Osteocyte (in vitro differentiated cells): ENCODE data around the gene ABRAXAS1. TPM values are rescaled to one million over a fixed set of nuclear protein-coding genes. Genes with fewer than 3 reads are reported as not detected.

ENCODE experiments used
- DNase-seq: peaks from one replicate; pipeline ENCODE4 v3.0.0; 2021; ENCODE audit warnings: mixed read lengths; ENCODE audit not compliant: unreplicated experiment; ENCODE audit errors: extremely low spot score
- H3K27ac Mint-ChIP-seq: one replicate; pipeline ENCODE4 v1.8.0; 2021; ENCODE audit warnings: mild to moderate bottlenecking, mixed read lengths; ENCODE audit not compliant: unreplicated experiment
- H3K27me3 Mint-ChIP-seq: one replicate; pipeline ENCODE4 v1.8.0; 2021; ENCODE audit warnings: mixed read lengths; ENCODE audit not compliant: unreplicated experiment
- H3K36me3 Mint-ChIP-seq: one replicate; pipeline ENCODE4 v1.8.0; 2021; ENCODE audit warnings: mixed read lengths; ENCODE audit not compliant: unreplicated experiment
- H3K4me1 Mint-ChIP-seq: one replicate; pipeline ENCODE4 v1.8.0; 2021; ENCODE audit warnings: mixed read lengths; ENCODE audit not compliant: unreplicated experiment
- H3K4me3 Mint-ChIP-seq: one replicate; pipeline ENCODE4 v1.8.0; 2021; ENCODE audit warnings: mild to moderate bottlenecking, moderate library complexity, mixed read lengths; ENCODE audit not compliant: unreplicated experiment
- H3K9me3 Mint-ChIP-seq: one replicate; pipeline ENCODE4 v1.8.0; 2021; ENCODE audit warnings: mixed read lengths; ENCODE audit not compliant: unreplicated experiment
- total RNA-seq: library from RNA; stranded (reverse); gene quantifications from 2 replicates; pipeline ENCODE4 v1.2.1, GENCODE V29; 2021
- TF ChIP-seq, protein P1 (sequence below): fragments of 200-600 bp; sonication (generic); IDR thresholded peaks from 2 replicates; pipeline ENCODE4 v1.5.0; 2021; ENCODE audit warnings: antibody characterized with exemption, mild to moderate bottlenecking, moderate library complexity

Gene ABRAXAS1
- total RNA-seq, 1 donor from 2014 or later, result 18.4 TPM

DNA sequence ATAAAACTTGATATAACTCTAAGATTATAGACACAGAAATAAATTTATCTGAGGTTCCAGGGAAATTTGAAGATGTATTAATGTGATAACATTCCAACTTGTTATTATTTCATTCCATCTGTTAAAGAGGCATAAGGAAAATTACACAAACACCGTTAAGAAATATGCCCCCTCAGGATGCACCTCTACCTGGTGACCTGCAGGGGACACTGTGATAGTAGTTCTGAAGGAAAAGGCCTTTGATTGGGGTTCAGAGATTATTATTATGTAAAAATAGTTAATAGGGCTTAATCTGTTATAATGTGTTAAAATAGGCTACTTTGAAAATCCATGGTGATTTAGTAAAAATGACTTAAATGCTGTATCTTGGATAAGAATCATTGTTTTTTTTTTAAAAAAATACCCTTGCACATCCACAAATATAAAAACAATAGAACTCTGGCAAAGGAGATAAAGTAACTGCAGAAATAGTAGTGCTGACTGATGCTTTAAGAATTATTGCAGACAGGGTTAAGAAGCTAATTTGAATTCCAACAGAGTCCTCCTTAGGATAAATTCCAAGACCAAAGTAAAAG lies 6.1 kb upstream of the ABRAXAS1 start:
- Mint-ChIP-seq H3K4me1 (no peaks in the 10 kb centered on the region), H3K4me3 (no peak overlapping the region), H3K27ac (no peak overlapping the region), H3K9me3 (no peaks in the 10 kb centered on the region), H3K36me3 (no peaks in the 10 kb centered on the region), H3K27me3 (peaks cover 5% of the 10 kb centered on the region)
- no peak for DNase-seq
- TF ChIP-seq, protein P1, sequence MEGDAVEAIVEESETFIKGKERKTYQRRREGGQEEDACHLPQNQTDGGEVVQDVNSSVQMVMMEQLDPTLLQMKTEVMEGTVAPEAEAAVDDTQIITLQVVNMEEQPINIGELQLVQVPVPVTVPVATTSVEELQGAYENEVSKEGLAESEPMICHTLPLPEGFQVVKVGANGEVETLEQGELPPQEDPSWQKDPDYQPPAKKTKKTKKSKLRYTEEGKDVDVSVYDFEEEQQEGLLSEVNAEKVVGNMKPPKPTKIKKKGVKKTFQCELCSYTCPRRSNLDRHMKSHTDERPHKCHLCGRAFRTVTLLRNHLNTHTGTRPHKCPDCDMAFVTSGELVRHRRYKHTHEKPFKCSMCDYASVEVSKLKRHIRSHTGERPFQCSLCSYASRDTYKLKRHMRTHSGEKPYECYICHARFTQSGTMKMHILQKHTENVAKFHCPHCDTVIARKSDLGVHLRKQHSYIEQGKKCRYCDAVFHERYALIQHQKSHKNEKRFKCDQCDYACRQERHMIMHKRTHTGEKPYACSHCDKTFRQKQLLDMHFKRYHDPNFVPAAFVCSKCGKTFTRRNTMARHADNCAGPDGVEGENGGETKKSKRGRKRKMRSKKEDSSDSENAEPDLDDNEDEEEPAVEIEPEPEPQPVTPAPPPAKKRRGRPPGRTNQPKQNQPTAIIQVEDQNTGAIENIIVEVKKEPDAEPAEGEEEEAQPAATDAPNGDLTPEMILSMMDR, result peak; percentile 69

DNA sequence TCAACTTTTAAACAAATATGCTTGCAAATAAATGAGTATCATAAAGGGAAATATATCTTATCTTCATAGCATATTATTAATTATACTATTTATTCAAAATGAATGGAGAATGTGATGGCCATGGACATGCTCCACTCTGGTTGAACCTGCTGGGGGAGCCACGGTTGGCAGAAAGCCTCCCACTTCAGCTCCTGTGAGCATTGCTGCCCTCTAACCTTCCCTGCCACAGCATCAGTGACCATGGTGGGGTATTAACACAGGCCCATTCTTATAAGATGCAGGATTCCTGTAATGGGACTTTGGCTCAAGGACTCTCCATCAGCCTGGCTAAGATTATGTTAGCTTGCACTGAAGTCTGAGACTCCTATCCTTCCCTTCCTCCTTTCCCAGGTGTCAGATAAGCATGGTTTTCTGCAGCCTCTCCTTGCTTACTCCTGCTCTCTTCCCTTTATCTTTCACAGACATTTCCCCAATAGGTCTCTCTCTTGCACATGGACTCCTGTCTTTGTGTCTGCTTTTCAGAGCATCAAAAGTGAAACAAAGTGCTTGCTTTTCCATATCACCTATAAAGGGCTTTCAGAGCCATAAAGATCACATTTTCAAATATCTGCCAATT lies 4.9 kb upstream of the ABRAXAS1 start:
- Mint-ChIP-seq H3K36me3 (no peaks in the 10 kb centered on the region), H3K9me3 (no peaks in the 10 kb centered on the region), H3K27me3 (peaks cover 5% of the 10 kb centered on the region), H3K27ac (no peak overlapping the region), H3K4me1 (peaks cover 4% of the 10 kb centered on the region), H3K4me3 (no peak overlapping the region)
- TF ChIP-seq, protein P1, result no peak
- no peak for DNase-seq

DNA sequence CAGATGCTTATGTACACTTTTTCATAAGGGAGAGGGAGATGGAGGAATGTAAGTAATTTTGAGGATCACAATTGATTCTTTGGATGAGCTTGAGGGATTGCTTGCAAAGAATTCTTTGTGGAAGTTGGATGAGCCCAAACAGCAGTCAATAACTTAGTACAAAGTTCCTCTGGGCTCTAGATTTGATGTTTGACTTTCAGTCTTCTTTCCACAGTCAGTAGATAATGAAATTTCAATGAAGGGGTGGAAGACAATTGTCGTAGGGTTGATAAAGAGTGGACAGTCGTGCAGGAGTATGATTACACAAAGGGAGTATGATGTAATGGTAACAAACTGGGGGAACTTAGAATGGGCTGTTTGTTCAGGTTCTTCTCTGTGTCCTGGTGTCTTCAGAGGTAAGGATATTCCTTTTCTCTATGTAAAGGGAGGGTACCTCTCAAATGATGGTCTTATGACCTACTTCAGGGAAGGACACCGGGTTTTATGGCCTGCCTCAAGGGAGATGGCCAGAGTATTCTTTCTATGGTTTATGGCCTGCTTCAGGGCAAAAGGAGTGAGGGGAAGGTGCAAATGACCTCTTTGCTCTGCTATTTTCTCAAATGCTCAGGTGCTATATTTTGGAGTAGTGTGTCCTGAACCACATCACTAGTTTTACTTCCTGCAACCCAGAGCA lies 1.7 kb upstream of the ABRAXAS1 start:
- TF ChIP-seq, protein P1, result no peak
- Mint-ChIP-seq H3K4me3 (no peak overlapping the region), H3K36me3 (no peaks in the 10 kb centered on the region), H3K9me3 (no peaks in the 10 kb centered on the region), H3K27me3 (peaks cover 5% of the 10 kb centered on the region), H3K4me1 (peaks cover 14% of the 10 kb centered on the region), H3K27ac (no peak overlapping the region)
- DNase-seq, result no peak

DNA sequence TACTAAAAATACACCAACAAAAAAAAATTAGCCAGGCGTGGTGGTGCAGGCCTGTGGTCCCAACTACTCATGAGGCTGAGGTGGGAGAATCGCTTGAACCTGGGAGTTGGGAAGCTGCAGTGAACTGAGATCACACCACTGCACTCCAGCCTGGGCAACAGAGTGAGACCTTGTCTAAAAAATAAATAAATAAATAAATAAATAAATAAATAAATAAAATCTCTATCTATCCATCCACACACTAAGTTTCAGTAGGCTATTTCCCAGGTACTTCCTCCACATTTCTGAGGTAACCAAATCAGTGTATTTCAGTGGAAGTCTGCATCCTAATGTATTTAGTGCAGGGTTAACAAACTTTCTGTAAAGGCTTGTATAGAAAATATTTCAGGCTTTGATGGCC lies 10.9 kb downstream of the ABRAXAS1 start:
- H3K4me1 Mint-ChIP-seq, result no peaks in the 10 kb centered on the region
- no peaks in the 10 kb centered on the region for H3K9me3 Mint-ChIP-seq
- DNase-seq, result no peak

DNA sequence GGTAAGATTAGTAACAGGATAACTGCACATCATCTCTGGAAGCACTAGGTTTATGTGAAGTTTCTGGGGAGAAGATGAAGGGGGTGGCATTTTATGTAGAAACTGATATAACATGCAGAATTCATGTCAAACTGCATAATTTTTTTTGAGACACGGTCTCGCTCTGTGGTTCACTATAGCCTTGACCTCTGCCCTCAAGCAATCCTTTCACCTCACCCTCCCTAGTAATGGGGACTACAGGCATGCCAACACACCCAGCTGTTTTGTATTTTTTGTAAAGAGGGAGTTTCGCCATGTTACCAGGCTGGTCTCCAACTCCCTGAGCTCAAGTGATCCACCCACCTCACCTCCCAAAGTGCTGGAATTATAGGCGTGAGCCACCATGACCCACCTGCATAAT lies 11.5 kb downstream of the ABRAXAS1 start:
- Mint-ChIP-seq H3K27me3 (no peaks in the 10 kb centered on the region), H3K4me1 (no peaks in the 10 kb centered on the region), H3K27ac (no peak overlapping the region), H3K4me3 (no peak overlapping the region), H3K9me3 (no peaks in the 10 kb centered on the region), H3K36me3 (peaks cover 21% of the 10 kb centered on the region)
- TF ChIP-seq, protein P1, result no peak
- DNase-seq, result no peak

More for the DNA sequence above, 10.9 kb downstream of the ABRAXAS1 start:
- no peaks in the 10 kb centered on the region for H3K27me3 Mint-ChIP-seq
- TF ChIP-seq, protein P1, result no peak
- no peak overlapping the region for H3K4me3 Mint-ChIP-seq
- H3K36me3 Mint-ChIP-seq, result peaks cover 21% of the 10 kb centered on the region
- no peak overlapping the region for H3K27ac Mint-ChIP-seq
